Skeletal muscle tissue (tissue), 2 donors: Measurements from ENCODE around the gene NTRK3. TPM values are rescaled to one million over a fixed set of nuclear protein-coding genes. Genes with fewer than 3 reads are reported as not detected.

ENCODE experiments used
- small RNA-seq: library from RNA; depleted of rRNA; stranded (forward); fragments of <200 nt; gene quantifications from one replicate; pipeline ENCODE3, GENCODE V24; 2014
- total RNA-seq: library from RNA; depleted of rRNA; stranded (reverse); fragments of >200 nt; gene quantifications from one replicate; pipeline ENCODE4 v1.2.3, GENCODE V29; 2014

Gene NTRK3
- total RNA-seq, 1 donor from 2014 or later = 6.8 TPM

Small RNA genes within 50 kb of the gene (small RNA-seq; reads per million reads assigned to genes)
- gene MED28P6 = not detected

Other genes with a start within 250 kb of the NTRK3 start
- 12.0 TPM for gene MRPL46, start 210.6 kb upstream of the NTRK3 start, total RNA-seq
- 13.0 TPM for gene MRPS11, start 211.0 kb upstream of the NTRK3 start, total RNA-seq